LNCAP (cell line): ENCODE data around the gene ANKH.

Experiments
- TF ChIP-seq, protein P1 (sequence below): fragments of 450-650 bp; IDR thresholded peaks from 2 replicates; pipeline ENCODE4 v1.5.1; 2017; ENCODE audit warnings: mild to moderate bottlenecking

ANKH gene

DNA sequence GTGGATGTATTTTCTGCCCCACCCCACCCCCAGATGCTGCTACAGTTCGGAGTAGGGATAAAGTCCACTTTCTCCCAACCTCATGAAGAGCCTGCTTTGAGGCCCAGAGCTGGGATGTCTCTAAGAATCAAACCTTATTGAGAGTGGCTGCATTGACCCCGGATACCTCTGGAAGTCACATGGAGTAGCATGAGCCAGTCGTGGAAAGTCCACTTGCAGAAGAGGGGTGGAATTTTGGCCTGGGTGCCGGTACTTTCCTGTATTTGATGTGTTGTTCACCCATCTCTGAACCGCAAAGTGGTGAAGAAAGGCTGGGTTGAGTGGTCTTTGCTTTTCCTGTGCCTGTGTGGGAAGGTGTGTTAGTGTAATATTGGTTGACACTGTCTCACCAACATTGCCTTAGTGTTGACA is 203.4 kb downstream of the ANKH start:
- TF ChIP-seq, protein P1, sequence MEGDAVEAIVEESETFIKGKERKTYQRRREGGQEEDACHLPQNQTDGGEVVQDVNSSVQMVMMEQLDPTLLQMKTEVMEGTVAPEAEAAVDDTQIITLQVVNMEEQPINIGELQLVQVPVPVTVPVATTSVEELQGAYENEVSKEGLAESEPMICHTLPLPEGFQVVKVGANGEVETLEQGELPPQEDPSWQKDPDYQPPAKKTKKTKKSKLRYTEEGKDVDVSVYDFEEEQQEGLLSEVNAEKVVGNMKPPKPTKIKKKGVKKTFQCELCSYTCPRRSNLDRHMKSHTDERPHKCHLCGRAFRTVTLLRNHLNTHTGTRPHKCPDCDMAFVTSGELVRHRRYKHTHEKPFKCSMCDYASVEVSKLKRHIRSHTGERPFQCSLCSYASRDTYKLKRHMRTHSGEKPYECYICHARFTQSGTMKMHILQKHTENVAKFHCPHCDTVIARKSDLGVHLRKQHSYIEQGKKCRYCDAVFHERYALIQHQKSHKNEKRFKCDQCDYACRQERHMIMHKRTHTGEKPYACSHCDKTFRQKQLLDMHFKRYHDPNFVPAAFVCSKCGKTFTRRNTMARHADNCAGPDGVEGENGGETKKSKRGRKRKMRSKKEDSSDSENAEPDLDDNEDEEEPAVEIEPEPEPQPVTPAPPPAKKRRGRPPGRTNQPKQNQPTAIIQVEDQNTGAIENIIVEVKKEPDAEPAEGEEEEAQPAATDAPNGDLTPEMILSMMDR = no peak

DNA sequence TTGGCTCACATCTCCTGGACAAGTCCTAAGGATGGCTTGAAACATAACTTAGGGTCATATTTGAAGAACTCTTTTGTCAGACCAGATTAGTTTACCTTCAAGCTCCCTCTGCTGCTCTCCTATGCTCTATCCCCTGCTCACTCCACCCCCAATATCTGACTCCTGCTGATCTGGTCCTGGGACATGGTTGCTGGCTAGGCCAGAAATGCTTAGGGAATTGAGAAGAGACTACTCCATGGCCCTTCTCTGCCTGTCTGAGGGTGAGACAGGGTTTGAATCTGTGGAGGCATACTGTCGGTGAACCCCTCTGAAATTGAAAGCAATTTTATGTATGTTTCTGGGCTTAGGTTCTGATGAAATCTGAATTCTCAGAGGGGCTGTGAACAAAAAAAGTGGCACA is 203.8 kb downstream of the ANKH start:
- TF ChIP-seq, protein P1 = no peak

DNA sequence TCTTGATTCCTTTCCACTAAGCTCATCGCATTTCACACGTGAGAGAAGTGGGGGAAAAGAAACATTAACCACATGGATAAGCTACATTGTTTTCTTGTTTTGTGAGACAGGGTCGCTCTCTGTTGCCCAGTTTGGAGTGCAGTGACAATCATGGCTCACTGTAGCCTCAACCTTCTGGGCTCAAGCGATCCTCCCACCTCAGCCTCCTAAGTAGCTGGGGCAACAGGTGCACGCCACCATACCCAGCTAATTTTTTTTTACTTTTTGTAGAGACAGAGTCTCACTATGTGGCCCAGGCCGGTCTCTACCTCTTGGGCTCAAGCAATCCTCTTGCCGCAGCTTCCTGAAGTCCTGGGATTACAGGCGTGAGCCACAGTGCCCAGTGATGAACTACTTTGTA is 204.3 kb downstream of the ANKH start:
- TF ChIP-seq, protein P1 = no peak

DNA sequence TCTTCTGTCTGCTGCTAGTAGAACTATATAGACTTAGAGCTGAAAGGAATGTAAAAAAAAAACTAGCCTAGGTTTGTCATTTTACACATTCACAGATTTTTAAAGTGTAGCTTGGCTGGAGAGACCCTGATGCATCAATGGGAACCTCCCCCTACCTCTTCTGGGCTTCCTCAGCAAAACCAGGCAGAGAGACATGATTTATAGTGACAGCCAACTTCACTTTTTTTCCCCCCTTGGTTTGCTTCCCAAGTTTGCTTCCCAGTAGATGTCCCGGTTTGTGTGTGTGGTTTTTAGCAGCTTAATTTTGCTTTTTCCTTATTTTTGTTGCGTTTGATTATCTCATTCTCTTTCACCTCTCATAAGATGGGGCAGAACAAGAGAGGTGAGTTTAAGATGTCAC is 205.2 kb downstream of the ANKH start:
- TF ChIP-seq, protein P1 = no peak

DNA sequence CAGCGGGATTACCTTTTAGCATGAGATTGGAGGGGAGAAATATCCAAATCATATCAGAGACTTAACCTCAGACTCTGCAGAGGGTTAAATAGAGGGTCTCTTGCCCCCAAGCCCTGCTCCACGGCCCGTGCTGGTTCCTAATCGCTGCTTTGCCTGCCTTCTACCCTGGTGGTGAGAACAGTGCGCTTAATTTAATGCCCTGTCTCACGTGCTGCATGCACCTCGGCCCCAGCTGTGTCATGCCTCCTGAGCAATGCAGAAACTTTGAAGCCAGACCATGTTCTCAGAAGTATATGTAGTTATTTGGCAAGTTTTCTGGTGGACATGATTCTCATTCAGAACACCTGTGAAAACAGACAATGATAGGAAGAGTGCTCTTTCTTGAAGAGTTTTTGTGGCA is 205.6 kb downstream of the ANKH start:
- TF ChIP-seq, protein P1 = no peak

DNA sequence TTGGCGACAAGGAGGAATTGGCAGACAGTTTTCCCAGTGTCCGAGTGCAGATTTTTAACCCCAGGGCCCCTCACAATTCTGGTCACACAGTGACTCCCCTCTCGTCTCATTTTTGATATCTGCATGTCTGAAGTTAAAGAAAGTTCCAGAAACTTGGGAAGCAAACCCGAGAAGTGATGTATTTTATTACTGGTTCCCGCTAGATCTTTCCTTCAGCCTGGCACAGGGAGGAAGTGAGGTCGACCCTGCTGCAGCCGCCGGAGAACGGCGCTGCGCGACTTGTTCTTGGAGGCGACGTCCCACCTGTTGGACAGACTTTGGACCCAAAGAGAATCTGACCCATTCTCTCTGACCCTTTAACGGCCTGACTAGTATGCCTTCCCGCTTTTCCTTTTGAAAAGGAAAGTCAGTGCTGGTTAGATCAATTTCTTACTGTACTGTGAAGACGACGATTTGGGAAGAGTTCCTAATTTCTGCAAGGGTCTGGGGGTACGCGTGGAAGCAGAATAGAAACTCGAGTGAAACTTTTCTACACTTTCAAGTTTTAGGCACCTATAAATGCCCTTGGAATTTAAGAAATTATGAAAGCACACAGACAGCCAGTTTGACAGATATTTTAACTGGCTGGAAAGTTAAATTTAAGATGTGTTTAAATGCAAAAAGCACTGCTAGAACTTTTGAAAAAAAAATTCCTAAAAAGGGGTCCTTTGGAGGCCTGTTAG is 206.3 kb downstream of the ANKH start:
- TF ChIP-seq, protein P1 = no peak

DNA sequence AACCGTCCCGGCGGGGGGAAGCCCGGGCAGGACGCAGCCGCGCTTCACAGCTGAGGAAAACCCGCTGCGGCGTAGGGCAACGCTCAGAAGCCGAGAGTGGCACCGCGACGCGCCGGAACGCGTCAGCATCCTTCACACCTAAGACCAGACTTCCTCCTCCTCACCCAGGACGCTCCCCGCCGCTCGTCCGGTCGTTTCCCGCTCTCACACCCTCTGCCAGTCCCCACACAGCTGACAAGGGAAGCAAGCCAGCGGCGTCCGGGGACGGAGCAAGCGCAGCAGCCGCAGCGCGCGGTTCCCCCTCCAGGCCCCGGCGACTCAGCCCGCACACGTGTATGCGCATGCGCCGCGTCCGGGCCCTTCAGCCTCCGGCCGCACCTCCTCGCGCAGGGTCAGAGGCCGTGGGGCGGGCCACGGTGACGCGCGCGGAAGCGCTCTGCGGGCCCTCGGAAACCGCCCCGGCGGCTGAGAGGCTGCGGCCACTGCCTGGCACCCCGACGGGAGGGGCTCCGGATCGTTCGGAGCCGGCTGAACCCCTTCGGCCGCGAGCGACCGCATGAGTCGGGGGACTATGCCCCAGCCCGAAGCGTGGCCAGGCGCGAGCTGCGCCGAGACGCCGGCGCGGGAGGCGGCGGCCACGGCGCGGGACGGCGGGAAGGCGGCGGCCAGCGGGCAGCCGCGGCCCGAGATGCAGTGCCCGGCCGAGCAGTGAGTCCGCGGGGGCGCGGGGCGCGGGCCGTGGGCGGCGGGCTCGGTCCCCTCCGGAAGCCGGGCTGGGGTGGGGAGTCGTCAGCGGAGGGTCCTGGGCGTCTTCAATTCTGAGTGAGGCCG is 207.1 kb downstream of the ANKH start, which contains the start of gene OTULIN:
Gene OTULIN, plus strand, starts transcription at position 449 of the 831 bp plus-strand sequence. Its CDS starts 108 bp downstream, at position 557.
- TF ChIP-seq, protein P1 = no peak
